ENCODE results near the gene IQCN.

The IQCN gene

GRCh38 chr19:18208098-18208951 is 65.9 kb downstream of the IQCN start:
- no peak for DNase-seq
